ENCODE results near the gene ROR2.

DNA sequence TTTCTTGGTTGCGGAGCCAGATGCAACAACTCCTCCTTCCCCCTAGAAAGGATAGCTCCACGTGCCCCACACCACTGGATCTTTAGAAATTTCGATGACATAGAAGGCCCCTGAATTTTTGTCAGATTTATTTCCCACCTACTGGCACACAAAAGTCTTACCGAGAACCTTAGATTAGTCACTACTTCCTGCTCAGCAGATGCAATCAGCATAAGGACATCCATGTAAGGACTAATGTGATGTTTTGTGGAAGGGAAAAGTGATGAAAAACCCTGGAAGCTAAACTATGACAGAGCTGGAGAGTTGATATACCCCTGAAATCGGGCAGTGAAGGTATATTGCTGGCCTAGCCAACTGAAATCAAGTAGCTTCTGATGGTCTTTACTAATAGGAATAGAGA is 400.9 kb downstream of the ROR2 start:
- TF ChIP-seq, protein P1, sequence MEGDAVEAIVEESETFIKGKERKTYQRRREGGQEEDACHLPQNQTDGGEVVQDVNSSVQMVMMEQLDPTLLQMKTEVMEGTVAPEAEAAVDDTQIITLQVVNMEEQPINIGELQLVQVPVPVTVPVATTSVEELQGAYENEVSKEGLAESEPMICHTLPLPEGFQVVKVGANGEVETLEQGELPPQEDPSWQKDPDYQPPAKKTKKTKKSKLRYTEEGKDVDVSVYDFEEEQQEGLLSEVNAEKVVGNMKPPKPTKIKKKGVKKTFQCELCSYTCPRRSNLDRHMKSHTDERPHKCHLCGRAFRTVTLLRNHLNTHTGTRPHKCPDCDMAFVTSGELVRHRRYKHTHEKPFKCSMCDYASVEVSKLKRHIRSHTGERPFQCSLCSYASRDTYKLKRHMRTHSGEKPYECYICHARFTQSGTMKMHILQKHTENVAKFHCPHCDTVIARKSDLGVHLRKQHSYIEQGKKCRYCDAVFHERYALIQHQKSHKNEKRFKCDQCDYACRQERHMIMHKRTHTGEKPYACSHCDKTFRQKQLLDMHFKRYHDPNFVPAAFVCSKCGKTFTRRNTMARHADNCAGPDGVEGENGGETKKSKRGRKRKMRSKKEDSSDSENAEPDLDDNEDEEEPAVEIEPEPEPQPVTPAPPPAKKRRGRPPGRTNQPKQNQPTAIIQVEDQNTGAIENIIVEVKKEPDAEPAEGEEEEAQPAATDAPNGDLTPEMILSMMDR (IDR thresholded peaks at IDR 0.05) = no peak
- TF ChIP-seq ZFX (IDR thresholded peaks at IDR 0.05; ENCODE audit: borderline replicate concordance) = no peak

All from 22Rv1 (cell line).